HG03342 (cell line): Measurements from ENCODE around the gene INPP5D.
"Not testable (repeated sequence)": the region's sequence is repeated elsewhere in the genome, so short reads cannot be mapped to it uniquely, and the experiment has no call there.

ENCODE experiments used
- ATAC-seq: cut with Tn5 transposase; IDR thresholded peaks from one replicate; pipeline ENCODE4 v1.9.1; 2021; ENCODE audit warnings: mild to moderate bottlenecking, moderate library complexity; ENCODE audit not compliant: unreplicated experiment

The INPP5D gene

GRCh38 chr2:233090879-233091278, 30.7 kb downstream of the INPP5D start:
- no peak for ATAC-seq

- ATAC-seq, result no peak
Measured at GRCh38 chr2:233091595-233092375, 31.6 kb downstream of the INPP5D start.

- no peak for ATAC-seq
Measured at GRCh38 chr2:233092432-233093165, 32.5 kb downstream of the INPP5D start.

- ATAC-seq, result no peak
Measured at GRCh38 chr2:233093166-233093448, 33.0 kb downstream of the INPP5D start.

- no peak for ATAC-seq
Measured at GRCh38 chr2:233093721-233094120, 33.6 kb downstream of the INPP5D start.

GRCh38 chr2:233094614-233095013, 34.5 kb downstream of the INPP5D start:
- no peak for ATAC-seq

- no peak for ATAC-seq
Measured at GRCh38 chr2:233096006-233096405, 35.9 kb downstream of the INPP5D start.

GRCh38 chr2:233098618-233099017, 38.5 kb downstream of the INPP5D start:
- ATAC-seq, result no peak

- not testable (repeated sequence) for ATAC-seq
Measured at GRCh38 chr2:233099820-233100191, 39.7 kb downstream of the INPP5D start.

- ATAC-seq, result peak; percentile 80
Measured at GRCh38 chr2:233100192-233100998, 40.3 kb downstream of the INPP5D start.

GRCh38 chr2:233101141-233101540, 41.0 kb downstream of the INPP5D start:
- ATAC-seq, result no peak

GRCh38 chr2:233101816-233102215, 41.7 kb downstream of the INPP5D start:
- no peak for ATAC-seq

- ATAC-seq, result no peak
Measured at GRCh38 chr2:233105156-233105895, 45.2 kb downstream of the INPP5D start.

GRCh38 chr2:233105930-233106329, 45.8 kb downstream of the INPP5D start:
- no peak for ATAC-seq

GRCh38 chr2:233107011-233107410, 46.9 kb downstream of the INPP5D start:
- ATAC-seq, result no peak

- ATAC-seq, result no peak
Measured at GRCh38 chr2:233107831-233108300, 47.7 kb downstream of the INPP5D start.

GRCh38 chr2:233108611-233109490, 48.7 kb downstream of the INPP5D start:
- peak; percentile 50 for ATAC-seq

GRCh38 chr2:233111427-233111826, 51.3 kb downstream of the INPP5D start:
- ATAC-seq, result no peak

GRCh38 chr2:233112329-233112728, 52.2 kb downstream of the INPP5D start:
- no peak for ATAC-seq
